Limb (tissue), 2 donors: ENCODE results near the gene GRK7.

Experiments
- DNase-seq, 2 donors: peaks; one replicate each; pipeline ENCODE4 v3.0.0-alpha.2; 2016; ENCODE audit errors: extremely low spot score in 2 of 2

Gene GRK7

GRCh38 chr3:141763088-141763750 is at the start of gene GRK7:
Gene GRK7 (plus strand): TSS chr3:141763408. CDS start chr3:141778285, 14,877 bp downstream.
- DNase-seq = no peak

- DNase-seq = no peak
Measured at GRCh38 chr3:141714671-141715070, 48.5 kb upstream of the GRK7 start.

GRCh38 chr3:141722081-141722480 is 41.1 kb upstream of the GRK7 start:
- no peak for DNase-seq

- DNase-seq = no peak
Measured at GRCh38 chr3:141722648-141723047, 40.6 kb upstream of the GRK7 start.

GRCh38 chr3:141723255-141723654 is 40.0 kb upstream of the GRK7 start:
- no peak for DNase-seq

GRCh38 chr3:141724186-141724585 is 39.0 kb upstream of the GRK7 start:
- no peak for DNase-seq

- DNase-seq = no peak
Measured at GRCh38 chr3:141725036-141725435, 38.2 kb upstream of the GRK7 start.

GRCh38 chr3:141726483-141726882 is 36.7 kb upstream of the GRK7 start:
- DNase-seq = no peak

- no peak for DNase-seq
Measured at GRCh38 chr3:141728355-141728892, 34.8 kb upstream of the GRK7 start.

- DNase-seq = no peak
Measured at GRCh38 chr3:141729240-141729639, 34.0 kb upstream of the GRK7 start.

GRCh38 chr3:141735176-141735575 is 28.0 kb upstream of the GRK7 start:
- DNase-seq = no peak

- DNase-seq = no peak
Measured at GRCh38 chr3:141735770-141736465, 27.3 kb upstream of the GRK7 start.

GRCh38 chr3:141737093-141737492 is 26.1 kb upstream of the GRK7 start:
- DNase-seq = no peak

GRCh38 chr3:141737678-141738021 is 25.6 kb upstream of the GRK7 start:
- DNase-seq = no peak

GRCh38 chr3:141738022-141738890 is 25.0 kb upstream of the GRK7 start, which contains the start of gene RNF7:
Gene RNF7 (plus strand): TSS chr3:141738298. CDS start chr3:141738342, 44 bp downstream.
- peak; percentile 96 to 98 for DNase-seq

- peak in 1 of 2 donors; percentile 15 for DNase-seq
Measured at GRCh38 chr3:141738891-141739363, 24.3 kb upstream of the GRK7 start.

- DNase-seq = no peak
Measured at GRCh38 chr3:141739731-141740130, 23.5 kb upstream of the GRK7 start.

GRCh38 chr3:141740349-141740748 is 22.9 kb upstream of the GRK7 start:
- DNase-seq = no peak

GRCh38 chr3:141743305-141743704 is 19.9 kb upstream of the GRK7 start:
- DNase-seq = no peak

- DNase-seq = no peak
Measured at GRCh38 chr3:141746962-141747361, 16.2 kb upstream of the GRK7 start.

- no peak for DNase-seq
Measured at GRCh38 chr3:141753399-141753798, 9.8 kb upstream of the GRK7 start.

- no peak for DNase-seq
Measured at GRCh38 chr3:141754032-141754431, 9.2 kb upstream of the GRK7 start.
